Measurements from ENCODE around the gene ALDH5A1. TPM values are rescaled to one million over a fixed set of nuclear protein-coding genes. Genes with fewer than 3 reads are reported as not detected.

Gene ALDH5A1
- polyA plus RNA-seq, 1 donor: 29.8 TPM

DNA sequence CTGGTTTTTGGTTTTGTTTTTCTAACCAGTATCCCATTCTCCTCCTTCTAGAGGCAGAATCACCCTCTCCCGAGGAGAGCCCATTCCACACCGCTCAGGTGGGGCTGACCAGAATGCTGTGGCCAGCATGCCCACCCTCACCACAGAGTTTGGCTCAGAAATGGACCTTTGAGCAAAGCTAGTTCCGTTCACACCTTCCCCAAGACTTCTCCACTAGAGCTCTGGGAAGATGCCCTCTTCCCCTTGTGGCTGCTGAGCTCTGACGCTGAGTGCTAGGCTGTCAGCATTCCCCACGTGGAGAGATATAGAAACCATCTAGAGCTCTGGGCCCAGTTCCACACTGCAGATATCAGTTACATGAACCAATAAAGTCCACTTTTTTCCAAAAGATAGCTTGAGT lies 13.3 kb upstream of the ALDH5A1 start:
- H3K27me3 ChIP-seq (ENCODE audit: control insufficient read depth, insufficient read depth, low read length): no peaks in the 10 kb centered on the region
- no peak overlapping the region for H3K27ac ChIP-seq (ENCODE audit: low read length)
- no peak overlapping the region for H3K4me3 ChIP-seq (ENCODE audit: low read length)
- WGBS (ENCODE audit: insufficient coverage, low lambda C conversion rate): no CpG with 5 or more reads among the region's 5 CpGs
- H3K9me3 ChIP-seq (ENCODE audit: control insufficient read depth, low read depth, low read length): no peaks in the 10 kb centered on the region
- DNase-seq: no peak
- no peaks in the 10 kb centered on the region for H3K4me1 ChIP-seq (ENCODE audit: control insufficient read depth, insufficient read depth, low read length)
- no peaks in the 10 kb centered on the region for H3K36me3 ChIP-seq (ENCODE audit: control insufficient read depth, insufficient read depth, low read length)

DNA sequence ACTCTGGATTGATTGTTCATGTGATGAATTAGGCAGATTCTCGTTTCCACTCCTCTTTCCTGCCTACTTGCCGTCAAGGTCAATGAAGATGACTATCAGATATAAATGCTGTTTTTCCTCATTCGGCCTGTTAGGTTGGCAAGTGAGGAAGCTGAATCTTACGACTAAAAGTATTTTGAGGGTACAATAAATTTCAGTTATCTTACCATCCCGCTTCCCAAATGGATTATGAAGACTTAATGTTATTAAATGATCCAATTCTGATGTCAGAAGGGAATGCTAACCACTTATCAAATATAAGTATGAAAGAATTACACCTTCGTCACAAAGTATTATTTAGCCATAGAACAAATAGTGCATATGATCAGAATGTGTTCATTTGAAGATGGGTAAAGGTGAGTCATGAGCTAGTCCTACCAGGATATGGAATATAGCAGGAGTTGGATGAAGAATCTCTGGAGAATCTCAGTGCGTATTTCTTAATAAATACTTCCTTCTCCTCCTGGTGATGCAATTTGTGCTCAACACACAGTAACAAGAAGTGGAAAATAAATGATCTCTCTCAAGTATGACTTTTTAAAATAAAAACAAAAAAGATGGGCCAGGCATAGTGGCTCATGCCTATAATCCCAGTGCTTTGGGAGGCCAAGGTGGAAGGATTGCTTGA lies 10.0 kb upstream of the ALDH5A1 start:
- Histone ChIP-seq H3K4me1 (ENCODE audit: control insufficient read depth, insufficient read depth, low read length) (no peaks in the 10 kb centered on the region), H3K4me3 (ENCODE audit: low read length) (no peak overlapping the region), H3K27me3 (ENCODE audit: control insufficient read depth, insufficient read depth, low read length) (no peaks in the 10 kb centered on the region), H3K27ac (ENCODE audit: low read length) (no peak overlapping the region), H3K9me3 (ENCODE audit: control insufficient read depth, low read depth, low read length) (no peaks in the 10 kb centered on the region), H3K36me3 (ENCODE audit: control insufficient read depth, insufficient read depth, low read length) (no peaks in the 10 kb centered on the region)
- DNase-seq: no peak
- 93% methylated on average over 3 of the region's 7 CpGs for WGBS (ENCODE audit: insufficient coverage, low lambda C conversion rate)

DNA sequence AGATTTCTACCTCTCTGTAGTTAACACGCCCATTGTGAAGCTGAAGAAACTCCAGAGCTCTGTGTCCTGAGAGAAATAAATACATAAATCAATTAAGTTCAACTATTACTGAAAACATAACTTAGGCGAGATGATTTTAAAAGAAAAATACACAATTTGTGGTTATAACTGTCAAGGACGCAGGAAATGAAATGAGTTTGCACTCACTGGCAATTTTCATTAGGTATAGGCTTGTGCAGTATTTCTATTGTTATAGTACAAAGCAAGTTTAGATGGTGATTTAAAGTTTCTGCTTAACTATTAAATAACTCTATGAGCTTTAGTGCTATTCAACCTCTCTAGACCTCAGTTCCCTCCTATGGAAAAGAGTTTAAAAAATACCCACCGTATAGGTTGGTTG lies 8.7 kb upstream of the ALDH5A1 start:
- H3K36me3 ChIP-seq (ENCODE audit: control insufficient read depth, insufficient read depth, low read length): no peaks in the 10 kb centered on the region
- DNase-seq: no peak
- no peak overlapping the region for H3K4me3 ChIP-seq (ENCODE audit: low read length)
- H3K27ac ChIP-seq (ENCODE audit: low read length): no peak overlapping the region
- WGBS (ENCODE audit: insufficient coverage, low lambda C conversion rate): 100% methylated on average over 2 of the region's 4 CpGs
- no peaks in the 10 kb centered on the region for H3K9me3 ChIP-seq (ENCODE audit: control insufficient read depth, low read depth, low read length)
- no peaks in the 10 kb centered on the region for H3K27me3 ChIP-seq (ENCODE audit: control insufficient read depth, insufficient read depth, low read length)
- no peaks in the 10 kb centered on the region for H3K4me1 ChIP-seq (ENCODE audit: control insufficient read depth, insufficient read depth, low read length)

DNA sequence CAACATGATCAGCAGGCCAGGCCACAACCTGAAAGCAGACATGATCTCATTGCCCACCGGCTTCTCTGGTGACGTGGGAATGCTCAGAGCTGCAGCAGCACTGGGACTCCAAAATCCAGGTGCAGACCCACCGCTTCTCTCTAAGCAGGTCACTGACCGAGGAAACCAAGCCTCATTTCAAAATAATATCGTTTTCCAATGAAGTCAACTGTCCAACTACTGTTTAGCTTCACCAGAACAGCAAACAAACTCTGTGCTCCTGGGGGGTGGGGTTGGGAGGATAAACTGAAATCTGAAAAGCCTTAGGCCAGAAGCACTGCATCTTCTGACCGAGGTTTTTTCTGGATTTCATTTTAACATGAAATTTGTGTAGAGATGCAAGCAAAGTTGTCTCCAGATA lies 5.3 kb upstream of the ALDH5A1 start, which contains the start of gene GPLD1:
Gene GPLD1, minus strand, starts transcription at position 109 of the 400 bp plus-strand sequence. Its CDS starts 67 bp downstream, at position 42.
- Histone ChIP-seq H3K4me3 (ENCODE audit: low read length) (no peak within 1 kb of the TSS), H3K27ac (ENCODE audit: low read length) (no peak within 1 kb of the TSS), H3K36me3 (ENCODE audit: control insufficient read depth, insufficient read depth, low read length) (no peaks in the 10 kb centered on the region), H3K9me3 (ENCODE audit: control insufficient read depth, low read depth, low read length) (no peaks in the 10 kb centered on the region), H3K27me3 (ENCODE audit: control insufficient read depth, insufficient read depth, low read length) (no peaks in the 10 kb centered on the region), H3K4me1 (ENCODE audit: control insufficient read depth, insufficient read depth, low read length) (peaks cover 3% of the 10 kb centered on the region)
- 92% methylated on average over 2 of the region's 6 CpGs for WGBS (ENCODE audit: insufficient coverage, low lambda C conversion rate)
- no peak for DNase-seq

DNA sequence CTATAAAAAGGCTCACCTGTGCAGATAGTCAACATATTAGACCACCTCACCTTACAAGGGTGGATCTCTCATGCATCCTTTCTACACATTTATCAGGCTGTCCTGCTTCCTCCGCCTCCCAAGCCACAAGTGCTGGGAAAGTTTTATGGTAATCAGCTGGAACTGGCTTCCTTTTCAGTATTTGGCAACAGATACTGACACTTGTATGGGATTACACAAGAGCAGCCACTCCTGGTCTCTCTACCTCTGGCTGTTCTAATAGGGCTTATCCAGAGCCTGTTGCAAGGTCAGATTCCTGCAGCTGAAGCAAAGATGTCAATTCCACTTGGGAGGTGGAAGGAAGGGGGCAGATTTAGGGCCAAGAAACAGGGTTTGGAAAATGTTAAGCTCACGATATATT lies 4.9 kb upstream of the ALDH5A1 start:
- peak in 1 of 2 donors; percentile 11 for DNase-seq
- no CpG with 5 or more reads among the region's 2 CpGs for WGBS (ENCODE audit: insufficient coverage, low lambda C conversion rate)

DNA sequence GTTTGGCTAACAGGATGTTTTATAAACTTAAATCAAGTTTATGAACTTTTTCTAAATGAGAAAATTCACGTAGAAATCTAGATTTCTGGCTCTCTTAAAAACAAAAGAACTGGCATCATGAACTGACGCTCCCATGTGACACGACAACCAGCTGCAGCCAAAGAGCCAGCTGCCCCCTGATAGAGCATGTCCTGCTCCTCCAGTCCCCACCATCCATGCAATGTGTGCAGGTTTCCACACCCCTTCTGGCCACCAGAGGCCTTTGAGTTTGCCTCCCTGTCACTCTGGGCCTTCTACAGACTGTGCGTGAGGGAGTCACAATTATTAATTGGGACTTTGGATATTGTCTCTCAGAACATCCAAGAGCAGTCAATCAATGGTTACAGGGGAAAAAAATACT lies 3.8 kb upstream of the ALDH5A1 start:
- 100% methylated on average over 1 of the region's 4 CpGs for WGBS (ENCODE audit: insufficient coverage, low lambda C conversion rate)
- no peaks in the 10 kb centered on the region for H3K36me3 ChIP-seq (ENCODE audit: control insufficient read depth, insufficient read depth, low read length)
- H3K9me3 ChIP-seq (ENCODE audit: control insufficient read depth, low read depth, low read length): no peaks in the 10 kb centered on the region
- H3K4me3 ChIP-seq (ENCODE audit: low read length): no peak overlapping the region
- H3K27me3 ChIP-seq (ENCODE audit: control insufficient read depth, insufficient read depth, low read length): no peaks in the 10 kb centered on the region
- DNase-seq: no peak
- no peak overlapping the region for H3K27ac ChIP-seq (ENCODE audit: low read length)
- peaks cover 3% of the 10 kb centered on the region for H3K4me1 ChIP-seq (ENCODE audit: control insufficient read depth, insufficient read depth, low read length)

More for the DNA sequence above, 4.9 kb upstream of the ALDH5A1 start:
- H3K9me3 ChIP-seq (ENCODE audit: control insufficient read depth, low read depth, low read length): no peaks in the 10 kb centered on the region
- H3K4me3 ChIP-seq (ENCODE audit: low read length): no peak overlapping the region
- H3K27me3 ChIP-seq (ENCODE audit: control insufficient read depth, insufficient read depth, low read length): no peaks in the 10 kb centered on the region
- no peaks in the 10 kb centered on the region for H3K36me3 ChIP-seq (ENCODE audit: control insufficient read depth, insufficient read depth, low read length)
- H3K4me1 ChIP-seq (ENCODE audit: control insufficient read depth, insufficient read depth, low read length): peaks cover 3% of the 10 kb centered on the region
- no peak overlapping the region for H3K27ac ChIP-seq (ENCODE audit: low read length)

DNA sequence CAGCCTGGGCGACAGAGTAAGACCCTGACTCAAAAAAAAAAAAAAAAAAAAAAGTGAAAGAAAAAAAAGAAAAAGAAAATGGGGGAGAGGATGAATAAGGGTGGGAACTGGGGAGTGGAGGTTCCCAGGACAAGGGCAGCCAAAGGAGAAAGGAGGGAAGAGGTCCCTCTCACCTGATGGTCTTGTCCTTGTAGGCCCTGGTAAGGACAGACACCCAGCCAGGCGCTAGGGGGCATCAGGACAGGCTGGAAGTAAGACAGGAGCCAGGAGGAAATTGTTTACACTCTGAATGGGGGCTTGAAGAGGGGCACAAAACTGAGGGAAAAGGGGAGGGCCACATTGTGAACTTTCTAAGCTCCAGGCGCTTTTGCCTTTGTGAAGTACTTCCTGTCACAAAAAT lies 2.3 kb upstream of the ALDH5A1 start:
- Histone ChIP-seq H3K9me3 (ENCODE audit: control insufficient read depth, low read depth, low read length) (no peaks in the 10 kb centered on the region), H3K27ac (ENCODE audit: low read length) (no peak overlapping the region), H3K36me3 (ENCODE audit: control insufficient read depth, insufficient read depth, low read length) (peaks cover 4% of the 10 kb centered on the region), H3K27me3 (ENCODE audit: control insufficient read depth, insufficient read depth, low read length) (no peaks in the 10 kb centered on the region), H3K4me1 (ENCODE audit: control insufficient read depth, insufficient read depth, low read length) (peaks cover 8% of the 10 kb centered on the region), H3K4me3 (ENCODE audit: low read length) (no peak overlapping the region)
- peak in 1 of 2 donors; percentile 12 for DNase-seq
- 100% methylated on average over 1 of the region's 3 CpGs for WGBS (ENCODE audit: insufficient coverage, low lambda C conversion rate)

DNA sequence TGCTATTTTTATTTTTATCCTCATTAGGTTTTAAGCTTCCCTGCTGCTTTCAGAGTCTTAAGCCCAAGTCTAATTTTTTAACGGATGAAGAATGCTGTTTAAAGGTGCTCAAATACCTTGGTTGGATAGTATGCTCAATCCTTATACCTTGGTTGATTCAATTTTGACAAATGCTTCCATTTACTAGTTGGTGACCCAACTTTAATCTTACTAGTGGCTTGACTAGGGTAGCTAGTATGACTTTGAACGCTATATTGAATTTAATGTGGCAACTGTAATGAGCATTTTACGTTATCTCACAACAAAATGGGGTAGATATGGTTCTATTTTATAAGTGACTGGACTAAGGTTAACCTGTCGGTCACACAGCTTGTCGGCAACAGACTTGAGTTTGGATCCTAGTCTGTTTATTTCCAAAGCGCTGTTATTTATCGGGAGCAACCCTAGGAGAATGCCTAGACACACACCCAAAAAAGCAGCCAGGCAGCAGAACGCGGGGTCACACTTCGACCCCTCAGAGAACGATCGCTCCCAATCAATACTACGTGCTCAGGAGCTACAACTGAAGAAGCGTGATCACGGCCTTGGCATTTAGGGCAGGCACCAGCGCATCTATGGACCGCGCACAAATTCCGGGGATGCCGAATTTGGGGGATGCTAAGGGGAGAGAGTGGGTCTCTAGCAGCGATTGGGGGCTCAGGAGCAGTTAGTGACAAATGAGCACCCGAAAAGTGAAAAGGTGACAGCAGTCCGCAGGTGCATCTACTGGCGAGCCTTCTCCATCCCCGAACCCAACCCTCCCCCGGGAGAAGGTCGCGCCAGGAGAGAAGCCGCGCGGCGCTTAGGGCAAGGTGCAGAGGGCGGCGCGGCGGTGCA lies 586 bp upstream of the ALDH5A1 start:
- WGBS (ENCODE audit: insufficient coverage, low lambda C conversion rate): no CpG with 5 or more reads among the region's 36 CpGs

DNA sequence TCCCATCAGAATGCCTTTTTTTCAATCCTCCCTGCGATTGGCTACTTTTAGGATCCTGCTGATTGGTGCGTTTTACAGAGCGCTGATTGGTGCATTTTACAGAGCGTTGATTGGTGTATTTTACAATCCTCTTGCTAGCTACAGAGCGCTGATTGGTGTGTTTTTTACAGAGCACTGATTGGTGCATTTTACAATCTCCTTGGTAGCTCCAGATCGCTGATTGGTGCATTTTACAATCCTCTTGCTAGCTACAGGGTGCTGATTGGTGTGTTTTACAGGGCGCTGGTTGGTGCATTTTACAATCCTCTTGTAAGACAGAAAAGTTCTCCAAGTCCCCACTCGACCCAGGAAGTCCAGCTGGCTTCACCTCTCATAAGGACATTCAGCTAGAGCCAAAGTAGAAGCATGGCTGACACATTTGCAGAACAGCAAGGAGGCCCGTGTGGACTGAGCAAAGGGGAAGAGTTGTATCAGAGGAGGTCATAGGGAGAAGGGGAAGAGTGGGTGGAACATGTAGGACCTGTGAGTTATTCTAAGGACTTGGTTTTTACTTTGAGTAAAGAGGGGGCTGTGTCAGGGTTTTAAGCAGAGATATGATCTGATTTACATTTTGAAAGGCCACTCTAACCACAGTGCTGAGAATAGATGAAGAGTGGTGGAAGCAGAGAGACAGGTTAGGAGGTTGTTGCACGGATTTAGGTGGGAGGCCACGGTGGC lies 2.6 kb downstream of the ALDH5A1 start:
- no CpG with 5 or more reads among the region's 11 CpGs for WGBS (ENCODE audit: insufficient coverage, low lambda C conversion rate)
- peaks cover 5% of the 10 kb centered on the region for H3K36me3 ChIP-seq (ENCODE audit: control insufficient read depth, insufficient read depth, low read length)
- no peak overlapping the region for H3K27ac ChIP-seq (ENCODE audit: low read length)
- H3K27me3 ChIP-seq (ENCODE audit: control insufficient read depth, insufficient read depth, low read length): no peaks in the 10 kb centered on the region
- DNase-seq: no peak
- no peaks in the 10 kb centered on the region for H3K9me3 ChIP-seq (ENCODE audit: control insufficient read depth, low read depth, low read length)
- no peak overlapping the region for H3K4me3 ChIP-seq (ENCODE audit: low read length)
- peaks cover 12% of the 10 kb centered on the region for H3K4me1 ChIP-seq (ENCODE audit: control insufficient read depth, insufficient read depth, low read length)

More for the DNA sequence above, 586 bp upstream of the ALDH5A1 start:
- Histone ChIP-seq H3K27me3 (ENCODE audit: control insufficient read depth, insufficient read depth, low read length) (no peaks in the 10 kb centered on the region), H3K9me3 (ENCODE audit: control insufficient read depth, low read depth, low read length) (no peaks in the 10 kb centered on the region), H3K4me1 (ENCODE audit: control insufficient read depth, insufficient read depth, low read length) (peaks cover 8% of the 10 kb centered on the region), H3K4me3 (ENCODE audit: low read length) (peak overlapping the region; percentile 64), H3K27ac (ENCODE audit: low read length) (peak overlapping the region; percentile 55), H3K36me3 (ENCODE audit: control insufficient read depth, insufficient read depth, low read length) (peaks cover 5% of the 10 kb centered on the region)
- DNase-seq: peak in 1 of 2 donors; percentile 10

DNA sequence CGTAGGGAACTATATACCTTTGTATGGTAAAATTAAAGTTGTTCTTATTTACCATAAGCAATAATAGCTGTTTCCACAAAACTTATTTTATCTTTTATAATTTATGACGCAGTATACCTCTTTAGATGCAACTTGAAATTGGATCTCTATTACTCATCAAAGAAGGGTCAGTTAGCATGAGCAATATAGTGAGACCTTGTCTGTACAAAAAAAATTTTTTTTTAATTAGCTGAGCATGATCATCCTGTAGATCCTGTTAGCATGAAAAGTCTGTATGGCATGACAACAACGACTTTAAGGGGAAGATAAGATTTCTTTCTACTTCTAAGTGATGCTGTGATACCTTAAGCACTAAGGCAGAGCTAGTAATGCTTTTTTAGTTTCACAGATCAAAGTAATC lies 5.9 kb downstream of the ALDH5A1 start:
- H3K27me3 ChIP-seq (ENCODE audit: control insufficient read depth, insufficient read depth, low read length): no peaks in the 10 kb centered on the region
- H3K27ac ChIP-seq (ENCODE audit: low read length): no peak overlapping the region
- peaks cover 14% of the 10 kb centered on the region for H3K4me1 ChIP-seq (ENCODE audit: control insufficient read depth, insufficient read depth, low read length)
- no peak for DNase-seq
- peaks cover 14% of the 10 kb centered on the region for H3K36me3 ChIP-seq (ENCODE audit: control insufficient read depth, insufficient read depth, low read length)
- H3K9me3 ChIP-seq (ENCODE audit: control insufficient read depth, low read depth, low read length): no peaks in the 10 kb centered on the region
- H3K4me3 ChIP-seq (ENCODE audit: low read length): no peak overlapping the region
- WGBS (ENCODE audit: insufficient coverage, low lambda C conversion rate): 94% methylated on average over 2 of the region's 3 CpGs
